ENCODE measurements around the gene EFNA5.

DNA sequence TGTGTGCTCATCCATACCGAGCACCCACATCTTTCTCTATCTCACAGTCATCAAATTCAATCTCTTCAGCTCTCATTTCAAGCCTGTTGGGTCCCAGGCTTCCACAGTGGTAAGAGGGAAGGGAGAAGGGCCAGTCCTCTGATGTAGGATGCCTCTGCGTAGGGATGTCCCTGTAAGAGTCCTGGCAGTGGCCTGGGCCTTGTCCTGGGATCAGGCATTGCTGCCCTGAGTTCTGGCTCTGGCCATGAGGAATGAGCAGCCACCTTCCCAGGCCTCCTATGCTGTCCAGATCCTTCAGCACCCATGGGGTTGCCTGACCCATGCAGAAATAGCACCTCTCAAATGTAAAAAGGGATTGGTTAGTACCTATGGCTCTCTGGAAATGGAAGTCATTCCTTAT, 121.2 kb downstream of the EFNA5 start:
- TF ChIP-seq, protein P1, sequence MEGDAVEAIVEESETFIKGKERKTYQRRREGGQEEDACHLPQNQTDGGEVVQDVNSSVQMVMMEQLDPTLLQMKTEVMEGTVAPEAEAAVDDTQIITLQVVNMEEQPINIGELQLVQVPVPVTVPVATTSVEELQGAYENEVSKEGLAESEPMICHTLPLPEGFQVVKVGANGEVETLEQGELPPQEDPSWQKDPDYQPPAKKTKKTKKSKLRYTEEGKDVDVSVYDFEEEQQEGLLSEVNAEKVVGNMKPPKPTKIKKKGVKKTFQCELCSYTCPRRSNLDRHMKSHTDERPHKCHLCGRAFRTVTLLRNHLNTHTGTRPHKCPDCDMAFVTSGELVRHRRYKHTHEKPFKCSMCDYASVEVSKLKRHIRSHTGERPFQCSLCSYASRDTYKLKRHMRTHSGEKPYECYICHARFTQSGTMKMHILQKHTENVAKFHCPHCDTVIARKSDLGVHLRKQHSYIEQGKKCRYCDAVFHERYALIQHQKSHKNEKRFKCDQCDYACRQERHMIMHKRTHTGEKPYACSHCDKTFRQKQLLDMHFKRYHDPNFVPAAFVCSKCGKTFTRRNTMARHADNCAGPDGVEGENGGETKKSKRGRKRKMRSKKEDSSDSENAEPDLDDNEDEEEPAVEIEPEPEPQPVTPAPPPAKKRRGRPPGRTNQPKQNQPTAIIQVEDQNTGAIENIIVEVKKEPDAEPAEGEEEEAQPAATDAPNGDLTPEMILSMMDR (optimal IDR thresholded peaks at IDR 0.05 in 1 of 3, IDR thresholded peaks at IDR 0.05 in 1 of 3, conservative IDR thresholded peaks at IDR 0.05 in 1 of 3; ENCODE audit: extremely low read depth in 1 of 3, insufficient read depth in 2 of 3, low read length in 3 of 3) = no peak
- TF ChIP-seq EZH2 (IDR thresholded peaks at IDR 0.05; ENCODE audit: low read length) = no peak

All from keratinocyte (primary cell).